ENCODE results near the gene TMIGD3.
A peak's percentile ranks its signal among the peaks of the same experiment; 100 is the strongest.

Gene TMIGD3

GRCh38 chr1:111474521-111474920, 28.9 kb downstream of the TMIGD3 start:
- DNase-seq (ENCODE audit: low spot score), result no peak

GRCh38 chr1:111474106-111474505, 29.3 kb downstream of the TMIGD3 start:
- no peak for DNase-seq (ENCODE audit: low spot score)

- no peak for DNase-seq (ENCODE audit: low spot score)
These were observed 31.9 kb downstream of the TMIGD3 start for GRCh38 chr1:111471538-111471937.

GRCh38 chr1:111471012-111471411, 32.4 kb downstream of the TMIGD3 start:
- DNase-seq (ENCODE audit: low spot score), result no peak

- DNase-seq (ENCODE audit: low spot score), result no peak
These were observed 32.8 kb downstream of the TMIGD3 start for GRCh38 chr1:111470596-111470995.

- DNase-seq (ENCODE audit: low spot score), result no peak
These were observed 33.9 kb downstream of the TMIGD3 start for GRCh38 chr1:111469539-111469938.

GRCh38 chr1:111468717-111469100, 34.7 kb downstream of the TMIGD3 start:
- DNase-seq (ENCODE audit: low spot score), result no peak

GRCh38 chr1:111467865-111468716, 35.3 kb downstream of the TMIGD3 start:
- DNase-seq (ENCODE audit: low spot score), result no peak

- no peak for DNase-seq (ENCODE audit: low spot score)
These were observed 37.0 kb downstream of the TMIGD3 start for GRCh38 chr1:111466480-111466879.

GRCh38 chr1:111465754-111466153, 37.7 kb downstream of the TMIGD3 start:
- no peak for DNase-seq (ENCODE audit: low spot score)

GRCh38 chr1:111463029-111463683, 40.3 kb downstream of the TMIGD3 start:
- no peak for DNase-seq (ENCODE audit: low spot score)

- no peak for DNase-seq (ENCODE audit: low spot score)
These were observed 40.9 kb downstream of the TMIGD3 start for GRCh38 chr1:111462370-111463028.

GRCh38 chr1:111461765-111462164, 41.7 kb downstream of the TMIGD3 start:
- DNase-seq (ENCODE audit: low spot score), result no peak

- no peak for DNase-seq (ENCODE audit: low spot score)
These were observed 47.8 kb downstream of the TMIGD3 start for GRCh38 chr1:111455642-111456031.

- no peak for DNase-seq (ENCODE audit: low spot score)
These were observed 48.4 kb downstream of the TMIGD3 start for GRCh38 chr1:111454859-111455641.

- no peak for DNase-seq (ENCODE audit: low spot score)
These were observed 49.7 kb downstream of the TMIGD3 start for GRCh38 chr1:111453706-111454105.

GRCh38 chr1:111452581-111452980, 50.9 kb downstream of the TMIGD3 start:
- DNase-seq (ENCODE audit: low spot score), result no peak

GRCh38 chr1:111450185-111450584, 53.2 kb downstream of the TMIGD3 start:
- no peak for DNase-seq (ENCODE audit: low spot score)

GRCh38 chr1:111449703-111450017, 53.8 kb downstream of the TMIGD3 start:
- DNase-seq (ENCODE audit: low spot score), result no peak

- DNase-seq (ENCODE audit: low spot score), result peak; percentile 78
These were observed 54.3 kb downstream of the TMIGD3 start, which contains the start of the genes ATP5PB and WDR77 for GRCh38 chr1:111448918-111449702. Gene ATP5PB (plus strand): TSS chr1:111449464. CDS start chr1:111449542, 78 bp downstream. Gene WDR77 (minus strand): TSS chr1:111449256. CDS start chr1:111449169, 87 bp downstream.

- DNase-seq (ENCODE audit: low spot score), result peak; percentile 5
These were observed 54.9 kb downstream of the TMIGD3 start for GRCh38 chr1:111448482-111448917.
